SK-N-MC (cell line): Measurements from ENCODE around the gene ERMP1.

Source experiments
- EZH2 ChIP-seq: fragments of 200-600 bp; sonication (generic); IDR thresholded peaks from one replicate; pipeline ENCODE4 v1.6.1; 2017; ENCODE audit warnings: antibody characterized with exemption
- POLR2AphosphoS5 ChIP-seq: IDR thresholded peaks from 2 replicates; pipeline ENCODE4 v1.6.1; 2012; ENCODE audit warnings: mild to moderate bottlenecking, low read depth, low read length, borderline replicate concordance

GRCh38 chr9:5790923-5791322 is 42.0 kb downstream of the ERMP1 start:
- TF ChIP-seq POLR2AphosphoS5 (no peak), EZH2 (no peak)
